PFSK-1 (cell line): ENCODE results near the gene FGF19.

ENCODE experiments used
- FOXP2 ChIP-seq: optimal IDR thresholded peaks from 2 replicates; pipeline ENCODE3; 2011; ENCODE audit warnings: borderline replicate concordance, control low read depth, inconsistent platforms; ENCODE audit not compliant: insufficient read depth; ENCODE audit errors: extremely low read length, extremely low read depth
- POLR2AphosphoS5 ChIP-seq: IDR thresholded peaks from 2 replicates; pipeline ENCODE4 v1.6.1; 2012; ENCODE audit warnings: low read depth, mild to moderate bottlenecking, control low read depth, low read length, moderate library complexity
- SIN3A ChIP-seq: IDR thresholded peaks from 2 replicates; pipeline ENCODE4 v1.6.1; 2012; ENCODE audit warnings: mild to moderate bottlenecking, low read length, moderate library complexity, borderline replicate concordance; ENCODE audit not compliant: insufficient read depth
- TAF1 ChIP-seq: IDR thresholded peaks from 2 replicates; pipeline ENCODE4 v1.6.1; 2012; ENCODE audit warnings: low read length, control low read depth, borderline replicate concordance; ENCODE audit not compliant: insufficient read depth
- TF ChIP-seq, protein P1 (sequence below), 2 experiments: IDR thresholded peaks; 2 replicates each; pipeline versions ENCODE4 v1.6.1 to v1.8.0; 2011 to 2012; ENCODE audit warnings: low read depth in 2 of 2, low read length in 2 of 2, control low read depth in 1 of 2, inconsistent platforms in 1 of 2, mild to moderate bottlenecking in 1 of 2, moderate library complexity in 1 of 2; ENCODE audit not compliant: insufficient read depth in 1 of 2

Gene FGF19

DNA sequence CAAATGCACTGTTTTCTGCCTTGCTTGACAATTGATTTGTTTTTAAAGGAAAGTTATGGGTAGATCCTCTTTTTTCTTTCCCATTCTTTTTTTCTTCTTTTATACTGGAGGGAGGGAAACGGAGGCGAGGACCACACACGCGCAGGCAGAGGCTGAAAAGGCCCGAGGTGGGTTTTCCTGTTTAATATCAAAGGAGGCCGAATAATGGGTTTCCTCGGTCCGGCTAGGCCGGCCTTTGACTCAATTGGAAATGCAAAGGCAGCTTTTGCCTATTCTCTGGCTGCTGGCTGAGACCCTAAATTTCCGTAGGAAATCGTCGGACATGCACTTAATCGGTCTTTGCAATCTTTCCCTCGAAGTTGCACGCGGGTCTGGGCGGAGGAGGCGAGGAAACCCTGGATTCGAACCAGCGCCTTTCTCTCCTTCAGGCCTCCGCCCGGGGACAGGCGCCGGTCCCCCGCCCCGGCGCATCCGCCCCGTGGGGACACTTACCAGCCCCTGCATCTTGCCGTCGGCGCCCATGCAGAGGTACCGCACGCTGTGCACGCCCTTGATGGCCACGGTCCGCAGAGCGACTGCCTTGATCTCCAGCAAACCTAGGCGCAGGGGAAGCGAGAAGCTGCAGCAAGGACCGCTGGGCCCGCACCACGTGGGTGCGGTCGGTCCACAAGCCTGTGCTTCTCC is 911 bp downstream of the FGF19 start:
- TF ChIP-seq SIN3A = no peak
- TF ChIP-seq TAF1 = no peak
- TF ChIP-seq POLR2AphosphoS5 = no peak
- TF ChIP-seq, protein P1, sequence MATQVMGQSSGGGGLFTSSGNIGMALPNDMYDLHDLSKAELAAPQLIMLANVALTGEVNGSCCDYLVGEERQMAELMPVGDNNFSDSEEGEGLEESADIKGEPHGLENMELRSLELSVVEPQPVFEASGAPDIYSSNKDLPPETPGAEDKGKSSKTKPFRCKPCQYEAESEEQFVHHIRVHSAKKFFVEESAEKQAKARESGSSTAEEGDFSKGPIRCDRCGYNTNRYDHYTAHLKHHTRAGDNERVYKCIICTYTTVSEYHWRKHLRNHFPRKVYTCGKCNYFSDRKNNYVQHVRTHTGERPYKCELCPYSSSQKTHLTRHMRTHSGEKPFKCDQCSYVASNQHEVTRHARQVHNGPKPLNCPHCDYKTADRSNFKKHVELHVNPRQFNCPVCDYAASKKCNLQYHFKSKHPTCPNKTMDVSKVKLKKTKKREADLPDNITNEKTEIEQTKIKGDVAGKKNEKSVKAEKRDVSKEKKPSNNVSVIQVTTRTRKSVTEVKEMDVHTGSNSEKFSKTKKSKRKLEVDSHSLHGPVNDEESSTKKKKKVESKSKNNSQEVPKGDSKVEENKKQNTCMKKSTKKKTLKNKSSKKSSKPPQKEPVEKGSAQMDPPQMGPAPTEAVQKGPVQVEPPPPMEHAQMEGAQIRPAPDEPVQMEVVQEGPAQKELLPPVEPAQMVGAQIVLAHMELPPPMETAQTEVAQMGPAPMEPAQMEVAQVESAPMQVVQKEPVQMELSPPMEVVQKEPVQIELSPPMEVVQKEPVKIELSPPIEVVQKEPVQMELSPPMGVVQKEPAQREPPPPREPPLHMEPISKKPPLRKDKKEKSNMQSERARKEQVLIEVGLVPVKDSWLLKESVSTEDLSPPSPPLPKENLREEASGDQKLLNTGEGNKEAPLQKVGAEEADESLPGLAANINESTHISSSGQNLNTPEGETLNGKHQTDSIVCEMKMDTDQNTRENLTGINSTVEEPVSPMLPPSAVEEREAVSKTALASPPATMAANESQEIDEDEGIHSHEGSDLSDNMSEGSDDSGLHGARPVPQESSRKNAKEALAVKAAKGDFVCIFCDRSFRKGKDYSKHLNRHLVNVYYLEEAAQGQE (IDR thresholded peaks at IDR 0.05; ENCODE audit: insufficient read depth in 1 of 2, low read depth in 2 of 2, low read length in 2 of 2) = no peak
- TF ChIP-seq FOXP2 = no peak

DNA sequence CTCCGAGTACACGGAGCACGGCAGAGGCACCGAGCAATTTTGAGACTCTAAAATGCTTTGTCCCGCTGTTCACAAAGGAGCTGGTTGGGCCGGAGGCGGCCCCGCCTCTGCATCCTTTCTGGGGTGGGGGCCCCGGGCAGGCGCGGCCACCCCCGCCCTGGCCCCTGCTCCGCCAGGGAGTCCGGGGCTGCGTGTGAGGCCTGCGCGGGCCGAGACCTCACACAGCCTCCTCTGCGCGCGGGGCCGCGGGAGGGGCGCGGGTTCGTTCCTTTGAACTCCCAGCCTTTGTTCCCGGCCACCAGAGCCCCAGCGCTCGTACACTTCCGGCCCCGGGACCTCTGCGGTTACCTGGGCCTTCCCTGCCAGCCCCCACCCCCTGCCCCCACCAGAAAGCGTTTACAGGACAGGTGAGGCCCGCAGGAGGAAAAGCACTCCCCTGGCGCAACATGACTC is 1.6 kb downstream of the FGF19 start:
- TF ChIP-seq TAF1 (no peak), SIN3A (no peak), FOXP2 (no peak), POLR2AphosphoS5 (no peak)
- TF ChIP-seq, protein P1 (IDR thresholded peaks at IDR 0.05; ENCODE audit: insufficient read depth in 1 of 2, low read depth in 2 of 2, low read length in 2 of 2) = no peak

DNA sequence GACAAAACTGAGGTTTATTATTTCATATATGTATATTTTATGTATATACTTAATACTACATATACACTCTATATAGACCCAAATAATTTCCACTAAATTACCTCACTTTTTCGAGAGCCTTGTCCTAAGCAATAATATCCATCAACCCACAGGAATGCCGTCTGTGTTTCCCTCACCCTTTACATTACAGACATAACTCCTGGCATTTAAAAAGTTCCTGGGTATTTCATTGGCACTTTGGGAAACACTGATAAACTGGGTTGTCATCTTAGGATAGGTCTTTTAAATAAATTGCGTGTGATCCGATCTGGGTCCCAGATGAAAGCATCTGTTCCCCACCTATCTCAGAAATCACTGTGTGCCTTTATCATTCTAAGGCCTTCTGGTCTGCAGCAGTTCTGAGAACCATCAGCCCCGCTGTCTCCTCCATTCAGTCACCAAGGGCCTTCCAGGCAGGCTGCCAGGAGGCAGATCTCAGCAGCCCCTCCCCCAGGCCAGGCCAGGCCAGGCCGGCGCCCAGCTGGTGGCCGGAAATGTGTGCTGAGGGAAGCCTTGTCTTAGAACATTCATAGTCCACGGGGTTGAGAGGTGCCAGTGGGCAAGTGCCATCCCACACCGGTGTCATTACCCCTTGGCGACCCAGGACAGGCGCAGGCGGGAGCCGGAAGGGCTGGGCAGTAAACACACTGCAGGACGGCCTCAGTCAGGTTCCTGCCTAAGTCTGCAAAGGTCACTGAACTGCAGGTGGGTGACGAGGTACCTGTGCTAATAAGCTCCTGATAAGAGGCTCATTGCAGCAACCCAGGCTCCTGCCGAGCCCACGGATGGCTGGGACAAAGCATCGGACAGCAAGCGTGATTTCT is 3.3 kb downstream of the FGF19 start:
- TF ChIP-seq FOXP2 (peak; percentile 35), SIN3A (no peak)
- TF ChIP-seq, protein P1 (IDR thresholded peaks at IDR 0.05; ENCODE audit: insufficient read depth in 1 of 2, low read depth in 2 of 2, low read length in 2 of 2) = no peak

DNA sequence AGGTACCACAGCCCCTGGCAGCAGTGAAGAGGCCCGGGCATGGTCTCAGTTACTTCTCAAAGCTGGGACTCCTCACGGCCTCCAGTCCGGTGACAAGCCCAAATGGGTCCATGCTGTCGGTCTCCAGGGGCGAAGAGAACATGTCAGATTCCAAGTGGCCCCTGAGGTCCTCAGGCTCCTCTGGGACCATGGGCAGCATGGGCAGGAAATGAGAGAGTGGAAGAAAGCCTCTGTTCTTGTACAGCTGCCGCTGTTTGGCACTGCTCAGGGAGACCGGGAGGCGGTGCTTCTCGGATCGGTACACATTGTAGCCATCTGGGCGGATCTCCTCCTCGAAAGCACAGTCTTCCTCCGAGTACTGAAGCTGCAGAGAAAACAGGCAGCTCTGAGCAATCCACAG is 4.6 kb downstream of the FGF19 start:
- TF ChIP-seq, protein P1 (IDR thresholded peaks at IDR 0.05; ENCODE audit: insufficient read depth in 1 of 2, low read depth in 2 of 2, low read length in 2 of 2) = no peak
- TF ChIP-seq FOXP2 (no peak), POLR2AphosphoS5 (no peak), TAF1 (no peak), SIN3A (no peak)
